ENCODE measurements around the gene DIP2B.

The DIP2B gene

DNA sequence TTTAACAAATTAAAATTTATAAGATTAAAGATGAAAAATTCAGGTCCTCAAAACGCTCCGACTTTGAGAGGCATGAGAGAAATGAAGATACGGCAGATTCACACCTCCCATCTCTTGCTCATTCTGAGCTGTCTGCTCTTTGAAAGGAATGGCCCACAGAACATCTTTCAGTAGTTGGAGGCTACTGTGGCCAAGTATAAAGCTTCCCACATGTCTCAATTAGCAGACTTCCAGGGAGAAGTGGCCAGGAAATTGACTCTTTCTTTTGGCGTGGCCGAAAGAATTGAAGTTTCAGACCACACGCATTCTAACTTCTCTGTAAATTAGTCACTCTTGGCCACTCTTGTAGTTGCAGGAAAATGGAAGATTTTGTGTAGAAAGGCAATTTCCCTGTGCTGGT is 129.2 kb downstream of the DIP2B start:
- Histone ChIP-seq H3K79me2 (ENCODE audit: insufficient read depth, low read depth) (no peaks in the 10 kb centered on the region), H3K4me3 (IDR thresholded peaks at IDR 0.05; ENCODE audit: insufficient read depth, low read depth, low read length) (no peak overlapping the region), H3K4me1 (ENCODE audit: low read depth, poor library complexity, severe bottlenecking) (no peaks in the 10 kb centered on the region), H3K27me3 (ENCODE audit: insufficient read depth, low read depth) (no peaks in the 10 kb centered on the region), H3K27ac (no peak overlapping the region), H2AFZ (ENCODE audit: low read depth) (no peak overlapping the region), H3K36me3 (ENCODE audit: insufficient read depth) (no peaks in the 10 kb centered on the region), H4K20me1 (ENCODE audit: insufficient read depth) (no peaks in the 10 kb centered on the region), H3K4me2 (no peak overlapping the region), H3K9ac (no peak overlapping the region)
- TF ChIP-seq, protein P1, sequence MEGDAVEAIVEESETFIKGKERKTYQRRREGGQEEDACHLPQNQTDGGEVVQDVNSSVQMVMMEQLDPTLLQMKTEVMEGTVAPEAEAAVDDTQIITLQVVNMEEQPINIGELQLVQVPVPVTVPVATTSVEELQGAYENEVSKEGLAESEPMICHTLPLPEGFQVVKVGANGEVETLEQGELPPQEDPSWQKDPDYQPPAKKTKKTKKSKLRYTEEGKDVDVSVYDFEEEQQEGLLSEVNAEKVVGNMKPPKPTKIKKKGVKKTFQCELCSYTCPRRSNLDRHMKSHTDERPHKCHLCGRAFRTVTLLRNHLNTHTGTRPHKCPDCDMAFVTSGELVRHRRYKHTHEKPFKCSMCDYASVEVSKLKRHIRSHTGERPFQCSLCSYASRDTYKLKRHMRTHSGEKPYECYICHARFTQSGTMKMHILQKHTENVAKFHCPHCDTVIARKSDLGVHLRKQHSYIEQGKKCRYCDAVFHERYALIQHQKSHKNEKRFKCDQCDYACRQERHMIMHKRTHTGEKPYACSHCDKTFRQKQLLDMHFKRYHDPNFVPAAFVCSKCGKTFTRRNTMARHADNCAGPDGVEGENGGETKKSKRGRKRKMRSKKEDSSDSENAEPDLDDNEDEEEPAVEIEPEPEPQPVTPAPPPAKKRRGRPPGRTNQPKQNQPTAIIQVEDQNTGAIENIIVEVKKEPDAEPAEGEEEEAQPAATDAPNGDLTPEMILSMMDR (conservative IDR thresholded peaks at IDR 0.05; ENCODE audit: low read depth, low read length) = no peak

DNA sequence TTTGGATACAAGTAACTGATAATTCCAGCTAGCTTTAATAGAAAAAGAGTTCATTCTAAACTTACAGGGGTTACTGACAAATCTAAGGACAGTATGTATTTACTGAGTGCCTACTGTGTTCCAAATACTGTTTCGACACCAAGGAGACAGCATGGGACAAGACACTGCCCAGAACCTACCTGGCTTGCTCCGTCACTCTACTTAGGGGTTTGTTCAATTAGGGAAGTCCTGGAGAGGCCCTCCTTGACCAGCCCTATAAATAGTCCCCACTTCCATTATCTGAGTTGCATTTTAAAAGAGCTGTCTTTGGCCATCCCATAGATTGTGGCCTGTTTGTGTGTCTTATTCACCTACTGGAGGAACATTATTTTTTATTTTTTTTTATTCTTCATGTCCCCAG is 129.6 kb downstream of the DIP2B start:
- no peak overlapping the region for H2AFZ ChIP-seq (ENCODE audit: low read depth)
- TF ChIP-seq, protein P1 (conservative IDR thresholded peaks at IDR 0.05; ENCODE audit: low read depth, low read length) = no peak

DNA sequence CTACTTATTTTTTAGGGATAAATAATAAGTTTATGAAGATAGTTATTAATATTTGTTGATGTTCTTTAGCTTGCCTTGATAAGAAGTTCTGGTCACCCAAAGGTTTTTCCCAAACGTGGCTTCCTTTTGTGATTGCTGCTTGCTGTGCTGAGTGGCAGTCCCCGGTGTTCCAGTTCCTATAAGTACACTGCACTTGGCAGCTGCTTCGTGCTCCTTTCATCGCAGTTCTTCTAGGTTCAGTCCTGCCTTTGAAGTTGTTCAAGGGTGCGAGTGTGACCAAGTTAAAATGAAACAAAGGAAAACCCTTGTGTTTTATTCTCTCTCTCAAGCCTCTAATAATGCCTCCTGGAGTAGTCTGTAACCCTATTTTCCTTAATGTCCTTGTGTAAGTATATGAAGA is 130.6 kb downstream of the DIP2B start:
- no peak overlapping the region for H3K27ac ChIP-seq
- H3K4me2 ChIP-seq = no peak overlapping the region
- TF ChIP-seq, protein P1 (conservative IDR thresholded peaks at IDR 0.05; ENCODE audit: low read depth, low read length) = no peak

More for the DNA sequence above, 129.6 kb downstream of the DIP2B start:
- Histone ChIP-seq H3K9ac (no peak overlapping the region), H3K27me3 (ENCODE audit: insufficient read depth, low read depth) (no peaks in the 10 kb centered on the region), H4K20me1 (ENCODE audit: insufficient read depth) (no peaks in the 10 kb centered on the region), H3K79me2 (ENCODE audit: insufficient read depth, low read depth) (no peaks in the 10 kb centered on the region), H3K4me2 (no peak overlapping the region), H3K4me3 (IDR thresholded peaks at IDR 0.05; ENCODE audit: insufficient read depth, low read depth, low read length) (no peak overlapping the region), H3K4me1 (ENCODE audit: low read depth, poor library complexity, severe bottlenecking) (no peaks in the 10 kb centered on the region), H3K27ac (no peak overlapping the region), H3K36me3 (ENCODE audit: insufficient read depth) (no peaks in the 10 kb centered on the region)

DNA sequence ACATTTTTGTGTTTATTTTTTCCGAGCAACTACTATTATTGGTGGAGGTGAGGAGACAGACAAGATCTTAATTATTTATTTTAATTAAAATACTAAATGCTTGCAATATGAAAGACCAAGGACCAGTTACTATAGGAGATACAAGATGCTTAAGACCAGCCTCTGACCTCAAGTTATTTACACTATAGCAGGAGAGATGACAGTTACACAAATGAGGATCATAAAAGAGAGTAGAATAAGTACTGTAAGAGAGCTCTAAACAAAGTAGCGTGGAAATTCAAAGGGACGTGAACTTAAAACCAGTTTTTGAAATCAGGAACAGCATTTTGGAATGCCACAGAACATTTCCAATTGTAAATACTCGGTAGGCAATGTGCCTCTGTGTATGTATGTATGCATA is 131.1 kb downstream of the DIP2B start:
- Histone ChIP-seq H3K9ac (no peak overlapping the region), H3K4me2 (no peak overlapping the region), H2AFZ (ENCODE audit: low read depth) (no peak overlapping the region), H3K36me3 (ENCODE audit: insufficient read depth) (no peaks in the 10 kb centered on the region), H3K79me2 (ENCODE audit: insufficient read depth, low read depth) (no peaks in the 10 kb centered on the region), H3K4me1 (ENCODE audit: low read depth, poor library complexity, severe bottlenecking) (no peaks in the 10 kb centered on the region), H4K20me1 (ENCODE audit: insufficient read depth) (no peaks in the 10 kb centered on the region), H3K27ac (no peak overlapping the region), H3K27me3 (ENCODE audit: insufficient read depth, low read depth) (no peaks in the 10 kb centered on the region), H3K4me3 (IDR thresholded peaks at IDR 0.05; ENCODE audit: insufficient read depth, low read depth, low read length) (no peak overlapping the region)
- TF ChIP-seq, protein P1 (conservative IDR thresholded peaks at IDR 0.05; ENCODE audit: low read depth, low read length) = no peak

More for the DNA sequence above, 130.6 kb downstream of the DIP2B start:
- H3K9ac ChIP-seq = no peak overlapping the region
- no peaks in the 10 kb centered on the region for H3K27me3 ChIP-seq (ENCODE audit: insufficient read depth, low read depth)
- H3K4me1 ChIP-seq (ENCODE audit: low read depth, poor library complexity, severe bottlenecking) = no peaks in the 10 kb centered on the region
- no peaks in the 10 kb centered on the region for H3K79me2 ChIP-seq (ENCODE audit: insufficient read depth, low read depth)
- no peak overlapping the region for H2AFZ ChIP-seq (ENCODE audit: low read depth)
- no peaks in the 10 kb centered on the region for H4K20me1 ChIP-seq (ENCODE audit: insufficient read depth)
- H3K36me3 ChIP-seq (ENCODE audit: insufficient read depth) = no peaks in the 10 kb centered on the region
- no peak overlapping the region for H3K4me3 ChIP-seq (IDR thresholded peaks at IDR 0.05; ENCODE audit: insufficient read depth, low read depth, low read length)

Data from KMS-11 (cell line).